Endothelial cell of umbilical vein (primary cell): ENCODE data around the gene DAB1. TPM values are rescaled to one million over a fixed set of nuclear protein-coding genes. Genes with fewer than 3 reads are reported as not detected.

Experiments used
- BruUV-seq: library from RNA; stranded (reverse); fragments of 400-500 nt; replicated peaks from 2 replicates; lab custom pipeline; 2021; lab: Mats Ljungman, UMichigan
- CTCF ChIA-PET: fragments of 300-600, 350-600 bp; sonication (Branson Sonifier 250); formaldehyde crosslinking; loops from one replicate; lab custom pipeline; 2021; ENCODE audit warnings: antibody characterized with exemption, inconsistent platforms; lab: Charles Lee
- POLR2A ChIA-PET: fragments of 300-600, 350-600 bp; sonication (Branson Sonifier 250); formaldehyde crosslinking; loops from one replicate; lab custom pipeline; 2021; ENCODE audit warnings: antibody characterized with exemption, inconsistent platforms; lab: Charles Lee
- DNase-seq: peaks from one replicate; pipeline ENCODE4 v3.0.0-alpha.2; 2011; ENCODE audit warnings: low read depth, low spot score
- FAIRE-seq: peaks from 2 replicates; lab custom pipeline; 2011; peaks lifted over from hg19 to GRCh38; lab: Jason Lieb, UNC
- H2AFZ ChIP-seq: 2 replicates; pipeline ENCODE4 v1.6.0; 2012; ENCODE audit warnings: low read depth, low read length, control low read depth, inconsistent platforms
- H3K27ac ChIP-seq: 2 replicates; pipeline ENCODE4 v1.5.1; 2011; ENCODE audit warnings: low read depth, mild to moderate bottlenecking, control low read depth, low read length, moderate library complexity; ENCODE audit not compliant: insufficient read depth
- H3K27me3 ChIP-seq, 2 experiments: 2 replicates each; pipeline versions ENCODE4 v1.6.0 to v1.6.1; 2011; ENCODE audit warnings: low read length in 2 of 2, mixed read lengths in 1 of 2; ENCODE audit not compliant: control insufficient read depth in 2 of 2, insufficient read depth in 2 of 2
- H3K36me3 ChIP-seq, 2 experiments: 2 replicates in 1 of 2; 3 replicates in 1 of 2; pipeline ENCODE4 v1.5.1; 2011; ENCODE audit warnings: low read length in 2 of 2, mild to moderate bottlenecking in 1 of 2, moderate library complexity in 1 of 2; ENCODE audit not compliant: control insufficient read depth in 2 of 2, insufficient read depth in 2 of 2; ENCODE audit errors: extremely low read depth in 1 of 2
- H3K4me1 ChIP-seq: 3 replicates; pipeline ENCODE4 v1.5.1; 2011; ENCODE audit warnings: mild to moderate bottlenecking, low read length; ENCODE audit not compliant: control insufficient read depth, insufficient read depth; ENCODE audit errors: extremely low read depth
- H3K4me2 ChIP-seq: 2 replicates; pipeline ENCODE4 v1.6.1; 2011; ENCODE audit warnings: low read length, control low read depth, mixed read lengths; ENCODE audit not compliant: insufficient read depth
- H3K4me3 ChIP-seq, 3 experiments: fragments of 200-600 bp in 1 of 3; sonication (generic), shearing (Covaris generic) in 1 of 3; replicated peaks in 1 of 3; 2 replicates each; pipeline ENCODE4 v1.5.1; 2011 to 2016; ENCODE audit warnings: control low read depth in 3 of 3, low read length in 3 of 3, mild to moderate bottlenecking in 2 of 3, inconsistent platforms in 1 of 3, low read depth in 1 of 3, moderate library complexity in 1 of 3; ENCODE audit not compliant: insufficient read depth in 1 of 3
- H3K79me2 ChIP-seq: 2 replicates; pipeline ENCODE4 v1.6.0; 2012; ENCODE audit warnings: low read length, inconsistent platforms; ENCODE audit not compliant: control insufficient read depth, insufficient read depth
- H3K9ac ChIP-seq: replicated peaks from 2 replicates; pipeline ENCODE3; 2011; ENCODE audit warnings: low read length, control low read depth; ENCODE audit not compliant: insufficient read depth; ENCODE audit errors: extremely low read depth
- H3K9me1 ChIP-seq: replicated peaks from 3 replicates; pipeline ENCODE4 v1.6.0; 2011; ENCODE audit warnings: mild to moderate bottlenecking, low read length; ENCODE audit not compliant: control insufficient read depth, insufficient read depth; ENCODE audit errors: extremely low read depth
- H3K9me3 ChIP-seq: replicated peaks from 2 replicates; pipeline ENCODE4 v1.5.1; 2012; ENCODE audit warnings: low read length, inconsistent platforms; ENCODE audit not compliant: control insufficient read depth, insufficient read depth
- H4K20me1 ChIP-seq: replicated peaks from 2 replicates; pipeline ENCODE3; 2011; ENCODE audit warnings: mild to moderate bottlenecking, low read length; ENCODE audit not compliant: control insufficient read depth, insufficient read depth; ENCODE audit errors: extremely low read depth
- EZH2 ChIP-seq: IDR thresholded peaks from 2 replicates; pipeline ENCODE4 v1.6.1; 2012; ENCODE audit warnings: borderline replicate concordance, low read depth, mild to moderate bottlenecking, moderate library complexity, low read length, inconsistent platforms; ENCODE audit not compliant: severe bottlenecking
- FOS ChIP-seq: IDR thresholded peaks from 2 replicates; pipeline ENCODE4 v1.6.1; 2011; ENCODE audit warnings: mild to moderate bottlenecking, low read length, moderate library complexity, borderline replicate concordance; ENCODE audit not compliant: insufficient read depth
- GATA2 ChIP-seq: IDR thresholded peaks from 2 replicates; pipeline ENCODE4 v1.7.0; 2011; ENCODE audit warnings: low read depth, mild to moderate bottlenecking, moderate library complexity, mixed read lengths, low read length; ENCODE audit not compliant: insufficient read length, insufficient read depth
- JUN ChIP-seq: IDR thresholded peaks from 2 replicates; pipeline ENCODE4 v1.6.1; 2011; ENCODE audit warnings: borderline replicate concordance, low read depth; ENCODE audit not compliant: insufficient read length, insufficient read depth
- MYC ChIP-seq: IDR thresholded peaks from one replicate; pipeline ENCODE4 v1.6.1; 2011; ENCODE audit warnings: mild to moderate bottlenecking, low read depth, low read length
- POLR2A ChIP-seq: IDR thresholded peaks from 2 replicates; pipeline ENCODE4 v1.6.1; 2012; ENCODE audit warnings: low read depth, mild to moderate bottlenecking, control low read depth, low read length
- POLR2AphosphoS5 ChIP-seq: IDR thresholded peaks from 2 replicates; pipeline ENCODE4 v1.6.1; 2012; ENCODE audit warnings: low read depth, mild to moderate bottlenecking, control low read depth, low read length, moderate library complexity; ENCODE audit not compliant: insufficient read depth
- dilution Hi-C: fragments of 300-500 bp; cut with MboI; formaldehyde crosslinking; loops from one replicate; pipeline ENCODE4 v1.15.0; 2019; ENCODE audit warnings: low sequenced_read_pairs; ENCODE audit not compliant: extremely low pct_ligation_motif_present
- intact Hi-C: fragments of 100-400 bp; cut with micrococcal nuclease; formaldehyde crosslinking; loops from one replicate; pipeline ENCODE4 v1.10.0; 2022
- polyA plus RNA-seq, 4 experiments: library from polyadenylated mRNA; depleted of rRNA in 3 of 4; stranded (reverse) in 3 of 4; unstranded in 1 of 4; fragments of >200 nt; gene quantifications; 2 replicates each; pipeline versions ENCODE4 v1.2.1 to v1.2.3, GENCODE V29; 2011 to 2012; ENCODE audit warnings: missing spikeins in 1 of 4
- total RNA-seq: library from RNA; stranded (reverse); gene quantifications from 2 replicates; pipeline ENCODE4 v1.2.3, GENCODE V29; 2021
- TF ChIP-seq, protein P1 (sequence below): IDR thresholded peaks from 2 replicates; pipeline ENCODE4 v1.6.1; 2011; ENCODE audit not compliant: insufficient read depth, insufficient read length
- TF ChIP-seq, protein P2 (sequence below), 2 donors: IDR thresholded peaks; 1 replicate in 1 of 2; 2 replicates in 1 of 2; pipeline ENCODE4 v1.5.1; 2011; ENCODE audit warnings: low read length in 2 of 2, mild to moderate bottlenecking in 2 of 2, moderate library complexity in 2 of 2, control low read depth in 1 of 2, inconsistent platforms in 1 of 2, low read depth in 1 of 2; ENCODE audit not compliant: insufficient read depth in 1 of 2; ENCODE audit errors: extremely low read depth in 1 of 2

DAB1 gene
- total and polyA plus RNA-seq, 2 donors (not counting 3 experiments of a cell fraction or from before 2014, with no cell fraction given), result not detected

DNA sequence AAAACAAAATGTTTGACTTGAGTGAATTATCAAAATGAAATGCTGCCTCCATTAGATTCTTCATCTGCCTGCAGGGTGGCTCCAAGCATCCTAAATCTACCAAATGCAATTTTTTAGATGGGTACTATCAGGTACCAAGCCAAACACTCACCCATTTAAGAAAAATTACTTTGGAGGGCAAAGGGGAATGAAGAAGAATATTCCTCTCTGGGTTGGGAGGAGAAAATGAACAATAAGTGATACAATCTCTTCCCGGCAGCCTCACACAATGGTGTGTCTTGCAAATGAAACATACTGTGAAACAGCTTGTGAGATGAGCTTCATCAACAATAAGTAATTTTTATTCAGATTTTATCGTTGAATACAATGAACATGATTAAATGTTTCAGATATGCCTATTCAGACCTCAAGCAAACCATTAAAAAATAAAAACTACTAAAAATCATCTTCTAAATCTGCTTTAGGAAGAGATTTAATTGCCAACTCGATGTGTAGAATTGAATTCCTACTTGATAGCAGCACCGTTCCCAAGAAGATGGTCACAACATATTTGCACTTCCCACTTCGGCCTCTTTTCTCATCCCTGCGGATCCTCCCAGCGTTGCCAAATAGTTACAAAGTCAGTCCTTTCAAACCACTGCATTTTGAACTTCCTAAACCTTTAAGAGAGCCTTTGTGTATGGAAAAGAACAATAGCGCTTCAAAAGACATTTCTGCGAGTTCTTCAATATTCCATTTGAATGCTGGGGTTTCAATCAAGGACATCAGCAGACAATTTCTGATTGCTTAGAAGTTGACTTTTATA is 2.7 kb downstream of the DAB1 start:
- ChIA-PET CTCF (no interaction called here), POLR2A (no interaction called here)
- no peak for DNase-seq
- no peak for TF ChIP-seq EZH2
- no peak for TF ChIP-seq GATA2
- TF ChIP-seq, protein P1, sequence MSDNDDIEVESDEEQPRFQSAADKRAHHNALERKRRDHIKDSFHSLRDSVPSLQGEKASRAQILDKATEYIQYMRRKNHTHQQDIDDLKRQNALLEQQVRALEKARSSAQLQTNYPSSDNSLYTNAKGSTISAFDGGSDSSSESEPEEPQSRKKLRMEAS, result no peak
- no peak for TF ChIP-seq FOS
- TF ChIP-seq POLR2AphosphoS5, result no peak
- TF ChIP-seq MYC, result no peak
- TF ChIP-seq POLR2A, result no peak
- TF ChIP-seq JUN, result no peak
- TF ChIP-seq, protein P2, sequence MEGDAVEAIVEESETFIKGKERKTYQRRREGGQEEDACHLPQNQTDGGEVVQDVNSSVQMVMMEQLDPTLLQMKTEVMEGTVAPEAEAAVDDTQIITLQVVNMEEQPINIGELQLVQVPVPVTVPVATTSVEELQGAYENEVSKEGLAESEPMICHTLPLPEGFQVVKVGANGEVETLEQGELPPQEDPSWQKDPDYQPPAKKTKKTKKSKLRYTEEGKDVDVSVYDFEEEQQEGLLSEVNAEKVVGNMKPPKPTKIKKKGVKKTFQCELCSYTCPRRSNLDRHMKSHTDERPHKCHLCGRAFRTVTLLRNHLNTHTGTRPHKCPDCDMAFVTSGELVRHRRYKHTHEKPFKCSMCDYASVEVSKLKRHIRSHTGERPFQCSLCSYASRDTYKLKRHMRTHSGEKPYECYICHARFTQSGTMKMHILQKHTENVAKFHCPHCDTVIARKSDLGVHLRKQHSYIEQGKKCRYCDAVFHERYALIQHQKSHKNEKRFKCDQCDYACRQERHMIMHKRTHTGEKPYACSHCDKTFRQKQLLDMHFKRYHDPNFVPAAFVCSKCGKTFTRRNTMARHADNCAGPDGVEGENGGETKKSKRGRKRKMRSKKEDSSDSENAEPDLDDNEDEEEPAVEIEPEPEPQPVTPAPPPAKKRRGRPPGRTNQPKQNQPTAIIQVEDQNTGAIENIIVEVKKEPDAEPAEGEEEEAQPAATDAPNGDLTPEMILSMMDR (IDR thresholded peaks at IDR 0.05; ENCODE audit: extremely low read depth in 1 of 2, insufficient read depth in 1 of 2, low read depth in 1 of 2, low read length in 2 of 2), result no peak
- H2AFZ ChIP-seq, result no peak overlapping the region
- H3K27ac ChIP-seq, result no peak overlapping the region
- intact Hi-C loops (no loop called here), dilution Hi-C loops (no loop called here)
- no peaks in the 10 kb centered on the region for H3K36me3 ChIP-seq
- H3K79me2 ChIP-seq, result no peaks in the 10 kb centered on the region
- H3K9ac ChIP-seq, result no peak overlapping the region
- H3K4me2 ChIP-seq, result no peak overlapping the region
- no peaks in the 10 kb centered on the region for H3K4me1 ChIP-seq
- FAIRE-seq, result no peak
- peaks cover 38 to 43% of the 10 kb centered on the region in 2 experiments for H3K27me3 ChIP-seq
- no peaks in the 10 kb centered on the region for H3K9me1 ChIP-seq
- H3K9me3 ChIP-seq, result no peaks in the 10 kb centered on the region
- H3K4me3 ChIP-seq, result no peak overlapping the region
- no TSS peak for BruUV-seq
- no peaks in the 10 kb centered on the region for H4K20me1 ChIP-seq
